Large intestine (tissue), 3 donors: Measurements from ENCODE around the gene NIM1K. TPM values are rescaled to one million over a fixed set of nuclear protein-coding genes. Genes with fewer than 3 reads are reported as not detected.
"Not testable (repeated sequence)": the region's sequence is repeated elsewhere in the genome, so short reads cannot be mapped to it uniquely, and the experiment has no call there.

Experiments used
- DNase-seq, 2 donors: peaks; one replicate each; pipeline versions ENCODE4 v3.0.0 to v3.0.0-alpha.2; 2013
- H3K27ac ChIP-seq: one replicate; pipeline ENCODE4 v1.5.1; 2013; ENCODE audit warnings: low read length
- H3K27me3 ChIP-seq: 2 replicates; pipeline ENCODE4 v1.6.1; 2013; ENCODE audit warnings: low read length; ENCODE audit not compliant: control insufficient read depth, insufficient read depth
- H3K36me3 ChIP-seq: 2 replicates; pipeline ENCODE4 v1.6.1; 2013; ENCODE audit warnings: low read length; ENCODE audit not compliant: control insufficient read depth, insufficient read depth
- H3K4me1 ChIP-seq: one replicate; pipeline ENCODE4 v1.6.1; 2013; ENCODE audit warnings: low read length; ENCODE audit not compliant: control insufficient read depth, insufficient read depth
- H3K4me3 ChIP-seq: one replicate; pipeline ENCODE4 v1.5.1; 2013; ENCODE audit warnings: low read length
- H3K9me3 ChIP-seq: one replicate; pipeline ENCODE4 v1.6.1; 2013; ENCODE audit warnings: mild to moderate bottlenecking, low read depth, low read length, moderate library complexity; ENCODE audit not compliant: control insufficient read depth
- WGBS: methylation state at CpG from one replicate; pipeline ENCODE4 v1.1.5; 2013; ENCODE audit warnings: low lambda C conversion rate; ENCODE audit not compliant: insufficient coverage; 5-methylcytosine and 5-hydroxymethylcytosine counted together
- polyA plus RNA-seq: library from polyadenylated mRNA; unstranded; fragments of 120-200 nt; gene quantifications from one replicate; pipeline ENCODE4 v1.2.1, GENCODE V29; 2013

NIM1K gene
- polyA plus RNA-seq, 1 donor: 0.21 TPM

DNA sequence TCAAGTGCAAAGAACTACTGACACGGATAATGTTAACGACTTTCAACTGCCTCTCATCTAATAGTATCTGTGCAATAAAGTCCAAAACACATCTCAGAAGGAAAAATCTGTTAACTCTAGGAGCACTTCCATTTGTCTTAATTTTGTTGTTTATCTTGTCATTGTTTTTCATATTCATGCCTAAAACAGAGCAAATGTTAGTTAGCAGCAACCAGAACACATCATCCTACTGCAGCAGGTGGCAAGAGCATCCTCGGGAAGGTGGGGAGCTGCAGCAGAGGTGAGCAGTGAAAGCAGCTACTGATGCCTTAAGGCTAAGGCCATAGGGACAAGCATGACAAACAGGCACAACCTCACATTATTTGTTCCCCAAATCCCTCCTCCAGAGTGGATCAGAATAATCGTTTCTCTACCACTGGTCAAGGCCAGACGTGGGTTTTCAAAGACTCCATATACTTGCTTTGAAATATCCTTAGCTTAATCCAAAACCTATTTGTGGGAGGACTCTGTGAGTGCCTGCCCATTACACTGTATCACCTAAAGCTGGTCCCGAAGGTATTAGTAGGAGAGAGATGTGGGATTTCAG is 120.1 kb downstream of the NIM1K start:
- Histone ChIP-seq H3K27me3 (no peaks in the 10 kb centered on the region), H3K4me3 (peak overlapping the region; percentile 82), H3K9me3 (no peaks in the 10 kb centered on the region), H3K4me1 (peaks cover 7% of the 10 kb centered on the region), H3K27ac (peak overlapping the region; percentile 93), H3K36me3 (no peaks in the 10 kb centered on the region)
- no CpG with 5 or more reads among the region's 6 CpGs for WGBS
- DNase-seq: peak in 1 of 2 donors; percentile 29

DNA sequence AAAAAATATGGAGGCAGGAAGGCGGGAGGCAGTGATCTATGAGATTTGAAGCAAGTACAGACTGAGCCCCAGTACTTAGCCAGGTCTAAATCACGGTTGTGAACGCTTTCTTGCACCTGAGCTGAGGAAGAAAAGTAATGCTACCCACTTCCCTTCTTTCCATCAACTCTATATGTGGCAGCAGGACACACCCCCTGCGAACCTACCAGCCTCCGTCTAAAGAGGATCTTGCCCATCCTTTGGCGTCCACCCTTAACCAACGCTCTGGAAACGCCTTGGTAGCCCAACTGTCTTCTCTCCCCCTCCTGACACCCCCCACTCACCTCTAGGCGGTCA is 120.6 kb downstream of the NIM1K start:
- Histone ChIP-seq H3K27ac (peak overlapping the region; percentile 93), H3K9me3 (no peaks in the 10 kb centered on the region), H3K36me3 (no peaks in the 10 kb centered on the region), H3K4me1 (peaks cover 7% of the 10 kb centered on the region), H3K4me3 (peak overlapping the region; percentile 82), H3K27me3 (no peaks in the 10 kb centered on the region)
- no CpG with 5 or more reads among the region's 9 CpGs for WGBS
- no peak for DNase-seq

DNA sequence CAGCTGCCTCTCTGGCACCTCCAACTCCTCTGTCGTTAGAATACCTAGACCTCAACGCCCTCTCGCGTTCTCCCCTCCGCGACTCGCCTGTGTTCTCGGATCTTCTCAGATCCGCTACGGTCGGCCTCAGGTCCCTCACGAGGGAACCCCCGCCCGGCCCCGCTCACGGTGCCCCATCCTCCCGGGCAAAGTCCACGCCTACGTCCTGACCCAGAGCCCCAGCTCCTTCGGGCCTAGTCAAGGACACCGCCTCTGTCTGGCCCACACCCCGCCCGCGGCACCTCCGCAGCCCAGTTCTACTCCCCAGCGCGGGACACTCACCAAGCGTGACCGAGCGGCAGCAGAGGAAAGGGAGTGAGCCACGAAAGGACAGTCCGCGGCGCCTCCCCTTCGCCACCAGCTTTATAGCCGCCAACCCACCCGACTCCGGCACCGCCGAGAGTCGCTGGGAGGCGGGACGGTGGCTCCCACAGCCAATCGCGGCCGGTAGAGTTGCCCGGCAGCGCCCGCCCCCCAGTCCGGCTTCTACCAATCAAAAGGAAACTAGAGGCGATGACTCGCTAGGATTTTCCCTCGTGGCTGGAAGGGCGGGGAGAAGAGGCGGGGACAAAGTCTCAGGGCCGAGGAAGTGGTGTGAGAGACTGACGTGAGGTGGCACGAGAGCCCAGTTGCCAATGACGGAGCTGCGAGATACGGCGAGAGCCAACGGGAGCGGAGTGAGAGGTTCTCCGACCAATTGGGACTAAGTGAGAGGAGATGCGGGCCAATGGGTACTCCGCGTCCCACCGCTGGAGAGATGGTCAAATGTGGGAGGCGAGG is 121.2 kb downstream of the NIM1K start, which contains the start of gene HMGCS1:
Gene HMGCS1 (minus strand): TSS at position 378 of the 819 bp plus-strand sequence. CDS start 14,447 bp downstream, outside the sequence.
- Histone ChIP-seq H3K36me3 (no peaks in the 10 kb centered on the region), H3K9me3 (no peaks in the 10 kb centered on the region), H3K4me1 (peaks cover 7% of the 10 kb centered on the region), H3K27me3 (no peaks in the 10 kb centered on the region), H3K27ac (peak within 1 kb of the TSS; percentile 93), H3K4me3 (peak within 1 kb of the TSS; percentile 82)
- no CpG with 5 or more reads among the region's 70 CpGs for WGBS
- peak; percentile 99 to 100 for DNase-seq

DNA sequence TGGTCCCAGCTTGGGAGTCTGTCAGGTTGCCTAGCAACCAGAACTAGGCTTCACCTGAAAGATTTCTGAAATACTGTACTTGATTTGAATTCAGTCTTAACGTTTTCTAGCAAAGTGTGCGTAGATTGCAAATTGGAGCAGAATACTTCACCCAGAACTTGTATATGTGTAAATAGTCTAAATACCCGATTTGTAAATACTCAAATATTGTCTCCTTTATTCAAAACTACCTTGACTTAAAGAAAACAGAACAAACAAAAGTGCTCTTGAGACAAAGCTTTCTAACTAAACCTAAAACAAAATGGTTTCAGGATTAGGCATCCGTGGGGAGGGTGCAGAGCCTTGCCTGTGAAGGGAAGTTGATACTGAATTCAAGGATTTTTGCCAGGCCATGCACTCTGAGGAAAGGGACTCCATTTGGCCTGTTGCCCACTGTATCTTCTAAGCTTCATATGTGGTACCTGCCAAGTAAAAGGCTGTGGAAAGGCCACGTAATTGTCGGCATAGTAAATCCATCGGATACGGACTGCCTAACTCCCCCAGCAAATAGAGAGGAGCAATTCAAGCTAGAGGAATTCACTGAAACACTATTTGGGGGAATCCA is 121.9 kb downstream of the NIM1K start:
- H3K36me3 ChIP-seq: no peaks in the 10 kb centered on the region
- no peaks in the 10 kb centered on the region for H3K9me3 ChIP-seq
- H3K4me1 ChIP-seq: peaks cover 7% of the 10 kb centered on the region
- no peak for DNase-seq
- H3K4me3 ChIP-seq: peak overlapping the region; percentile 29
- WGBS: 50% methylated on average over 2 of the region's 8 CpGs
- H3K27ac ChIP-seq: peak overlapping the region; percentile 84
- no peaks in the 10 kb centered on the region for H3K27me3 ChIP-seq

DNA sequence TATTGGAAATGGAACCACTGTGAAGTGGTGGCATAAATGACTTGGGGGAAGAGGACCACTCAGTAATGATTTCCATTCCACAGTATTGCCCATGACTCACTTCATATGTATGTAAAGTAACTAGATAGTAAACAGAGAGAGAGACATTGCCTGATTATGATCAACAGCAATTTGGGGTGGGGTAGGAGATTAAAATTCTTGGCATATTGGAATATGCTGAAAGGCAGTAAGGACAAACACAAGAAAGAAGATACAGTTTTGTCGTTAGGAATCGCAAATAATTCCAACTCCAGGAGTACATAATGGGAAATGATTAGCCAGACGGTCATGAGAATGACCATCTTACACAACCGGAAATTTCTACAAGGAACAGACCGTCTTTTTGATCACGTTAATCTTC is 122.7 kb downstream of the NIM1K start:
- Histone ChIP-seq H3K27ac (peak overlapping the region; percentile 11), H3K27me3 (no peaks in the 10 kb centered on the region), H3K4me3 (no peak overlapping the region), H3K9me3 (no peaks in the 10 kb centered on the region), H3K36me3 (no peaks in the 10 kb centered on the region), H3K4me1 (peaks cover 7% of the 10 kb centered on the region)
- 98% methylated on average over 5 of the region's 6 CpGs for WGBS
- DNase-seq: no peak

DNA sequence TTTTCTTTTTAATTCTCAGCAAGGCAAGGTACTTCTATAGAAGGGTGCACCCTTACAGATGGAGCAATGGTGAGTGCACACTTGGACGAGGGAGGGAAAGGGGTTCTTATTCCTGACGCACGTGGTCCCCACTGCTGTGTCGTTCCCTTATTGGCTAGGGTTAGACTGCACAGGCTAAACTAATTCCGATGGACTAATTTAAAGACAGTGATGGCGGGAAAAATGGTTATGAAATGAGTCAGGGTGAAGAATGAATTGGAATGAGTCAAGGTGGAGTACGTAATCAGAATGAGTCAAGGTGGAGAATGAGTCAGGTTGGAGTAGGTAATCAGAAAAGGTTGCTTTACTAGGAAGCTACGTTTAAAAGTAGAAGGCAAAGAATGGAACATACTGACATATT is 123.2 kb downstream of the NIM1K start:
- Histone ChIP-seq H3K27me3 (no peaks in the 10 kb centered on the region), H3K27ac (no peak overlapping the region), H3K4me3 (no peak overlapping the region), H3K36me3 (no peaks in the 10 kb centered on the region), H3K4me1 (peaks cover 6% of the 10 kb centered on the region), H3K9me3 (no peaks in the 10 kb centered on the region)
- WGBS: 100% methylated on average over 3 of the region's 8 CpGs
- DNase-seq: no peak

DNA sequence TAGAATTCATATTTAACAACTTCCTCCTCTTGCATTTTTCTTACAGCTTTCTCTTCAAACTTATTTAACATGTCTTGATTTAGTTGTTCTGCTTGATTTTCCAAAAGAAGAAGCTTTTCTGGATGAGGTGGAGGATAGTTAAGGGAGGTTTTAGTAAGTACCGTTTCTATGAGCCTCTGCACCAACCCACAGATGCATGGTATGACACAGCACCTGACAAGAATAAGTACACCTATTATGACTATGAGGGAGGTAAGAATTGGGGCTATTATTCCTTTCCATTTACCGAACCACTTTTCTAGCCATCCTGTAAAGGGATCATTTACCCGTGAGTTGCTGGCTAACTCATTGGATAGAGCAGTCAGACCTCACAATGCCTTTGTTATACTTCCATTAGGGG is 123.7 kb downstream of the NIM1K start:
- Histone ChIP-seq H3K9me3 (no peaks in the 10 kb centered on the region), H3K36me3 (no peaks in the 10 kb centered on the region), H3K27me3 (no peaks in the 10 kb centered on the region), H3K27ac (no peak overlapping the region), H3K4me1 (peaks cover 4% of the 10 kb centered on the region), H3K4me3 (no peak overlapping the region)
- no peak for DNase-seq
- 100% methylated on average over 1 of the region's 3 CpGs for WGBS

DNA sequence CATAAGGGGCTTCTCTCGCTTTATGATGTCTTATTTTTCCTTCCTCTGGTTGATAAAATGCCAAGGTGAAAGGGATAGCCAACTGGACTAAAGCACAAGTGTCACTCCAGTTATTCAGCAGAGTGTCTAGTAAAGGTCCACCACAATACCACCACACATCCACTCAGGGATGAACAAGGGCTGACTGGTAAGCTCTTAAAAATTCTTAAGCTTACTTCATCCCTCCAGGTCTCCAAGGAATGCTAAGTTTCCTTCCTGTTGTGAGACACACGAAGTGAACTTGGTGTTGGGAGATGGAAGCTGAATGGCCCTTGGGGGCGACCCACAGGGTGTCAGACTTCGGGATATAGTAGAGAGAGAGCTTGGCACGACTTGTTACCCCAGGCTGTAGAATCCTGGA is 124.4 kb downstream of the NIM1K start:
- Histone ChIP-seq H3K9me3 (no peaks in the 10 kb centered on the region), H3K27ac (no peak overlapping the region), H3K36me3 (no peaks in the 10 kb centered on the region), H3K4me3 (no peak overlapping the region), H3K27me3 (no peaks in the 10 kb centered on the region), H3K4me1 (peaks cover 2% of the 10 kb centered on the region)
- WGBS: no CpG with 5 or more reads among the region's 5 CpGs
- DNase-seq: no peak

DNA sequence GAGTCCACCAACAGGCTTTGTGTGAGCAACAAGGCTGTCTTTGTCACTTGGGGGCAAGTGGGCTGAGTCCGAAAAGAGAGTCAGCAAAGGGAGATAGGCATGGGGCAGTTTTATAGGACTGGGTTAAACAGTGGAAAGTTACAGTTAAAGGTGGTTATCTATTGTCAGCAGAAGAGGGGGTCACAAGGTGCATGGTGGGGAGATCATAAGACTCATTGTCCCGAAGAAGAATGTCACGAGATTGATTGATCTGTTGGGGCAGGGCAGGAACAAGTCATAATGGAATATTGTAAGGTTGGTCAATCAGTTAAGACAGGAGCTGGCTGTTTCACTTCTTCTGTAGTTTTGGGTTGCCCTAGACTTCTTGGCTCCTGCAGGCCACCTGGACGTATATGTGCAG is 128.8 kb downstream of the NIM1K start:
- H3K27me3 ChIP-seq: no peaks in the 10 kb centered on the region
- H3K9me3 ChIP-seq: no peaks in the 10 kb centered on the region
- H3K4me1 ChIP-seq: no peaks in the 10 kb centered on the region
- WGBS: no CpG with 5 or more reads among the region's 4 CpGs
- no peak overlapping the region for H3K4me3 ChIP-seq
- no peak overlapping the region for H3K27ac ChIP-seq
- no peak for DNase-seq
- H3K36me3 ChIP-seq: no peaks in the 10 kb centered on the region

DNA sequence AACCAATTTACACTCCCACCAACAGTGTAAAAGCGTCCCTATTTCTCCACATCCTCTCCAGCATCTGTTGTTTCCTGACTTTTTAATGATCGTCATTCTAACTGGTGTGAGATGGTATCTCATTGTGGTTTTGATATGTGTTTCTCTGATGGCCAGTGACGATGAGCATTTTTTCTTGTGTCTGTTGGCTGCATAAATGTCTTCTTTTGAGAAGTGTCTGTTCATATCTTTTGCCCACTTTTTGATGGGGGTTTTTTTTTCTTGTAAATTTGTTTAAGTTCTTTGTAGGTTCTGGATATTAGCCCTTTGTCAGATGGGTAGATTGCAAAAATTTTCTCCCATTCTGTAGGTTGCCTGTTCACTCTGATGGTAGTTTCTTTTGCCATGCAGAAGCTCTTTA is 131.5 kb downstream of the NIM1K start:
- H3K27ac ChIP-seq, H3K36me3 ChIP-seq, H3K4me3 ChIP-seq, H3K4me1 ChIP-seq, H3K9me3 ChIP-seq, DNase-seq, H3K27me3 ChIP-seq: not testable (repeated sequence)
- no CpG with 5 or more reads among the region's 3 CpGs for WGBS
